K562 (cell line): Measurements from ENCODE around the gene S100A3. TPM values are rescaled to one million over a fixed set of nuclear protein-coding genes. Genes with fewer than 3 reads are reported as not detected.
A peak's percentile ranks its signal among the peaks of the same experiment; 100 is the strongest.

ENCODE experiments used
- ATAC-seq: fragments of 200-7000 bp; cut with Tn5 transposase; 3 replicates; pipeline ENCODE4 v1.9.1; 2020; ENCODE audit warnings: moderate library complexity
- BruUV-seq: library from RNA; stranded (reverse); fragments of 400-500 nt; replicated peaks from 2 replicates; lab custom pipeline; 2021; lab: Mats Ljungman, UMichigan
- CTCF ChIA-PET: fragments of 300-600 bp; formaldehyde crosslinking; extraction: SDS; loops from one replicate; lab custom pipeline; 2021; ENCODE audit warnings: low intra/inter-chr PET ratio; lab: Yijun Ruan, JAX
- POLR2A ChIA-PET: fragments of 300-600, 350-650 bp; sonication (Branson Sonifier 250); formaldehyde crosslinking; extraction: SDS; loops from one replicate; lab custom pipeline; 2021; ENCODE audit warnings: antibody characterized with exemption, inconsistent platforms; lab: Yijun Ruan, JAX
- DNase-seq, 4 experiments: peaks; one replicate each; pipeline versions ENCODE4 v3.0.0 to v3.0.0-alpha.2; 2011 to 2018; ENCODE audit warnings: low spot score in 3 of 4, mixed read lengths in 3 of 4; ENCODE audit errors: extremely low read depth in 1 of 4
- FAIRE-seq: peaks from 2 replicates; lab custom pipeline; 2011; peaks lifted over from hg19 to GRCh38; lab: Jason Lieb, UNC
- H2AFZ ChIP-seq: 2 replicates; pipeline ENCODE4 v1.6.0; 2011; ENCODE audit warnings: low read depth, low read length, control low read depth, inconsistent platforms
- H3K27ac ChIP-seq: fragments of 200-600 bp; 3 replicates; pipeline ENCODE4 v1.8.0; 2011; ENCODE audit warnings: low read depth, mild to moderate bottlenecking, control low read depth, inconsistent platforms, low read length, moderate library complexity, mixed read lengths; ENCODE audit errors: extremely low read depth
- H3K27me3 ChIP-seq, 2 experiments: fragments of 300-600 bp in 1 of 2; 2 replicates in 1 of 2; 3 replicates in 1 of 2; pipeline versions ENCODE4 v1.6.0 to v1.8.0; 2011; ENCODE audit warnings: inconsistent platforms in 2 of 2, low read length in 2 of 2, mild to moderate bottlenecking in 1 of 2, mixed read lengths in 1 of 2, moderate library complexity in 1 of 2; ENCODE audit not compliant: control insufficient read depth in 2 of 2, insufficient read depth in 2 of 2
- H3K36me3 ChIP-seq: fragments of 300-600 bp; 3 replicates; pipeline ENCODE4 v1.8.0; 2011; ENCODE audit warnings: mild to moderate bottlenecking, low read length, inconsistent platforms; ENCODE audit not compliant: control insufficient read depth, insufficient read depth
- H3K4me1 ChIP-seq, 2 experiments: fragments of 200-600 bp in 1 of 2; replicated peaks in 1 of 2; 2 replicates in 1 of 2; 3 replicates in 1 of 2; pipeline versions ENCODE4 v1.5.1 to v1.8.0; 2011; ENCODE audit warnings: inconsistent platforms in 2 of 2, low read length in 2 of 2, mild to moderate bottlenecking in 1 of 2, mixed read lengths in 1 of 2, moderate library complexity in 1 of 2; ENCODE audit not compliant: control insufficient read depth in 2 of 2, insufficient read depth in 2 of 2
- H3K4me2 ChIP-seq: 2 replicates; pipeline ENCODE4 v1.6.1; 2011; ENCODE audit warnings: low read length, control low read depth, inconsistent platforms, mixed read lengths; ENCODE audit not compliant: insufficient read depth
- H3K4me3 ChIP-seq: fragments of 200-600 bp; sonication (generic), shearing (Covaris generic); 2 replicates; pipeline ENCODE4 v1.5.1; 2016; ENCODE audit warnings: control low read depth, inconsistent platforms
- H3K79me2 ChIP-seq: fragments of 200-600 bp; 3 replicates; pipeline ENCODE4 v1.8.0; 2011; ENCODE audit warnings: low read length, inconsistent platforms; ENCODE audit not compliant: control insufficient read depth, insufficient read depth
- H3K9ac ChIP-seq, 2 experiments: 2 replicates each; pipeline versions ENCODE4 v1.6.0 to v1.6.1; 2011; ENCODE audit warnings: low read depth in 2 of 2, low read length in 2 of 2, control low read depth in 1 of 2, inconsistent platforms in 1 of 2, mild to moderate bottlenecking in 1 of 2, mixed read lengths in 1 of 2; ENCODE audit not compliant: insufficient read depth in 1 of 2
- H3K9me1 ChIP-seq: one replicate; pipeline ENCODE4 v1.6.0; 2011; ENCODE audit warnings: inconsistent platforms, mild to moderate bottlenecking, low read length, moderate library complexity; ENCODE audit not compliant: control insufficient read depth, insufficient read depth
- H3K9me3 ChIP-seq: replicated peaks from 2 replicates; pipeline ENCODE4 v1.5.1; 2011; ENCODE audit warnings: low read depth, low read length, inconsistent platforms; ENCODE audit not compliant: control insufficient read depth, insufficient read depth
- H4K20me1 ChIP-seq: replicated peaks from 2 replicates; pipeline ENCODE4 v1.6.1; 2011; ENCODE audit warnings: low read length, inconsistent platforms, mixed read lengths; ENCODE audit not compliant: control insufficient read depth, insufficient read depth
- BHLHE40 ChIP-seq: IDR thresholded peaks from 2 replicates; pipeline ENCODE4 v1.6.1; 2011; ENCODE audit warnings: low read length, improper control_type of control experiment
- BRD9 ChIP-seq: fragments of 450-650 bp; IDR thresholded peaks from 2 replicates; pipeline ENCODE4 v1.6.1; 2018; ENCODE audit warnings: low read depth; ENCODE audit not compliant: partially characterized antibody
- GABPB2 ChIP-seq: fragments of 250-450 bp; sonication (Bioruptor Pico); conservative IDR thresholded peaks from 2 replicates; pipeline ENCODE4 v1.5.1; 2021; ENCODE audit warnings: mild to moderate bottlenecking
- HMGN3 ChIP-seq: IDR thresholded peaks from 2 replicates; pipeline ENCODE4 v1.6.1; 2011; ENCODE audit warnings: borderline replicate concordance, low read depth, mild to moderate bottlenecking, mixed read lengths, low read length; ENCODE audit not compliant: insufficient read length; ENCODE audit errors: extremely low read depth
- L3MBTL2 ChIP-seq: fragments of 450-650 bp; IDR thresholded peaks from 2 replicates; pipeline ENCODE4 v1.6.1; 2016; ENCODE audit warnings: mild to moderate bottlenecking, moderate library complexity
- MBD1 ChIP-seq: fragments of 250-450 bp; sonication (Bioruptor Pico); IDR thresholded peaks from 2 replicates; pipeline ENCODE4 v1.8.0; 2022; ENCODE audit warnings: inconsistent platforms
- MCM5 ChIP-seq: fragments of 450-650 bp; IDR thresholded peaks from 2 replicates; pipeline ENCODE4 v1.6.1; 2016; ENCODE audit warnings: low read depth
- MYC ChIP-seq, 2 experiments: fragments of 250-450 bp in 1 of 2; sonication (Bioruptor Pico) in 1 of 2; IDR thresholded peaks; 2 replicates each; pipeline versions ENCODE4 v1.5.1 to v1.6.1; 2012 to 2021; ENCODE audit warnings: low read depth in 2 of 2, borderline replicate concordance in 1 of 2, improper control_type of control experiment in 1 of 2, low read length in 1 of 2, mild to moderate bottlenecking in 1 of 2, moderate library complexity in 1 of 2
- POU5F1 ChIP-seq: fragments of 150-350 bp; IDR thresholded peaks from 2 replicates; pipeline ENCODE4 v1.6.1; 2014; ENCODE audit warnings: borderline replicate concordance, low read length, low read depth, mild to moderate bottlenecking; ENCODE audit not compliant: partially characterized antibody
- RB1 ChIP-seq: fragments of 450-650 bp; IDR thresholded peaks from 2 replicates; pipeline ENCODE4 v1.6.1; 2017; ENCODE audit warnings: low read depth, mild to moderate bottlenecking
- RCOR1 ChIP-seq, 2 experiments: IDR thresholded peaks; 2 replicates each; pipeline ENCODE4 v1.6.1; 2012; ENCODE audit warnings: low read depth in 2 of 2, low read length in 2 of 2, borderline replicate concordance in 1 of 2, improper control_type of control experiment in 1 of 2
- SMAD4 ChIP-seq: fragments of 250-450 bp; sonication (Bioruptor Pico); conservative IDR thresholded peaks from 2 replicates; pipeline ENCODE4 v1.8.0; 2021; ENCODE audit warnings: inconsistent platforms, mild to moderate bottlenecking, moderate library complexity
- SMC3 ChIP-seq: conservative IDR thresholded peaks from 2 replicates; pipeline ENCODE4 v1.6.1; 2011; ENCODE audit warnings: low read depth, low read length, improper control_type of control experiment; ENCODE audit not compliant: insufficient read depth
- SREBF1 ChIP-seq: fragments of 150-350 bp; IDR thresholded peaks from 2 replicates; pipeline ENCODE4 v1.6.1; 2014; ENCODE audit warnings: antibody characterized with exemption, low read depth, low read length, borderline replicate concordance
- SRSF9 ChIP-seq: fragments of 200-400 bp; formaldehyde crosslinking; IDR thresholded peaks from 2 replicates; pipeline ENCODE4 v1.6.1; 2017; ENCODE audit warnings: low read depth, low read length, borderline replicate concordance
- TCF7 ChIP-seq: sonication (generic); IDR thresholded peaks from 2 replicates; pipeline ENCODE4 v1.6.1; 2016; ENCODE audit warnings: antibody characterized with exemption, borderline replicate concordance
- THAP7 ChIP-seq: fragments of 250-450 bp; sonication (Bioruptor Pico); IDR thresholded peaks from 2 replicates; pipeline ENCODE4 v1.5.0; 2021
- ZFPM2 ChIP-seq: fragments of 250-450 bp; sonication (Bioruptor Pico); IDR thresholded peaks from 2 replicates; pipeline ENCODE4 v1.5.1; 2022; ENCODE audit warnings: mild to moderate bottlenecking
- ZNF121 ChIP-seq: sonication (generic); formaldehyde crosslinking; conservative IDR thresholded peaks from 2 replicates; pipeline ENCODE4 v1.8.0; 2022; ENCODE audit warnings: missing genetic modification reagents
- ZNF586 ChIP-seq: fragments of 450-650 bp; formaldehyde crosslinking; conservative IDR thresholded peaks from 2 replicates; pipeline ENCODE4 v1.4.0; 2020; ENCODE audit warnings: mild to moderate bottlenecking, moderate library complexity
- ZSCAN32 ChIP-seq: fragments of 450-650 bp; formaldehyde crosslinking; IDR thresholded peaks from 2 replicates; pipeline ENCODE4 v1.4.0; 2020; ENCODE audit warnings: mild to moderate bottlenecking, moderate library complexity
- WGBS: fragments of 100-300 bp; shearing (Covaris generic); methylation state at CpG from one replicate; pipeline ENCODE4 v1.1.6; 2016; ENCODE audit warnings: low coverage, mixed read lengths; ENCODE audit not compliant: insufficient coverage; ENCODE audit errors: missing lambda C conversion rate; 5-methylcytosine and 5-hydroxymethylcytosine counted together
- in situ Hi-C: fragments of 300-500 bp; cut with MboI; formaldehyde crosslinking; loops from 4 replicates; pipeline ENCODE4 v1.15.0; 2018; ENCODE audit warnings: inconsistent platforms, mixed read lengths
- intact Hi-C: fragments of 100-400 bp; cut with micrococcal nuclease; formaldehyde crosslinking; loops from 2 replicates; pipeline ENCODE4 v1.14.2; 2022
- polyA plus RNA-seq, 8 experiments: library from polyadenylated mRNA; depleted of rRNA in 4 of 8; stranded (reverse) in 5 of 8; unstranded in 3 of 8; fragments of >200 nt; fragmentation: Nextera tagmentation in 2 of 8; fragmentation: Illumina TruSeq in 1 of 8; extraction: Ambion mirVana in 2 of 8; extraction: Trizol in 1 of 8; gene quantifications; 2 replicates each; pipeline versions ENCODE4 v1.2.1 to v1.2.3, GENCODE V29; 2011 to 2014; ENCODE audit warnings: inconsistent platforms in 1 of 8, missing spikeins in 1 of 8
- total RNA-seq, 7 experiments: library from RNA; depleted of rRNA in 6 of 7; stranded (reverse); fragments of >200 nt in 6 of 7; fragmentation: Illumina TruSeq in 2 of 7; extraction: Trizol in 2 of 7; gene quantifications; 2 replicates each; pipeline versions ENCODE4 v1.2.1 to v1.2.3, GENCODE V29; 2011 to 2021; ENCODE audit warnings: low replicate concordance in 1 of 7

Gene S100A3
- total and polyA plus RNA-seq, 9 of the 15 experiments (the other 6 are each of a cell fraction or from before 2014, with no cell fraction given) = 0.08 to 1.7 (median 0.18) TPM; not detected in 4

GRCh38 chr1:153510984-153511410, 38.1 kb downstream of the S100A3 start:
- intact Hi-C loops = loop anchor here (1.0 to 10.0 kb wide), 5 partner anchors 57 to 476 kb away; partner anchors contain the start of genes ILF2, RAB13 and SLC27A3
- no peak overlapping the region for H3K4me3 ChIP-seq
- in situ Hi-C loops = loop anchor here (10.0 kb wide), 1 partner anchor 54 kb away; the partner anchor contains the start of gene S100A2
- peak; percentile 85 to 86 (median 86) for DNase-seq
- H4K20me1 ChIP-seq = no peaks in the 10 kb centered on the region
- H3K27ac ChIP-seq = no peak overlapping the region
- no peaks in the 10 kb centered on the region for H3K9me1 ChIP-seq
- no peaks in the 10 kb centered on the region for H3K9me3 ChIP-seq
- H3K4me2 ChIP-seq = no peak overlapping the region; the same call in 1 of the 2 replicates
- no peaks in the 10 kb centered on the region for H3K27me3 ChIP-seq
- 2% methylated on average over 7 of the region's 7 CpGs for WGBS
- CTCF ChIA-PET = interaction anchor here (0.6 to 4.6 kb wide), 7 partner anchors 14 to 1489 kb away, joined by 3 to 58 read pairs (median 5); partner anchors contain the start of genes RAB13 and S100A2
- peak; percentile 91 for ATAC-seq
- no peaks in the 10 kb centered on the region for H3K36me3 ChIP-seq
- FAIRE-seq = peak; percentile 82
- peaks cover 7 to 21% of the 10 kb centered on the region in 2 experiments; a peak in 3 of 5 replicates for H3K4me1 ChIP-seq
- no peaks in the 10 kb centered on the region for H3K79me2 ChIP-seq
- POLR2A ChIA-PET = interaction anchor here (0.6 to 1.3 kb wide), 4 partner anchors 15 to 265 kb away, joined by 3 to 6 read pairs (median 3); partner anchors contain the start of genes CHTOP and S100A13
- no peak overlapping the region for H3K9ac ChIP-seq
- H2AFZ ChIP-seq = peak overlapping the region; percentile 73
- no TSS peak for BruUV-seq
- TF ChIP-seq ZNF121 (CRISPR knock-in tag) (no peak), HMGN3 (no peak), BHLHE40 (peak; percentile 40; the same call in 1 of the 2 replicates), RCOR1 (IDR thresholded peaks at IDR 0.05; ENCODE audit: borderline replicate concordance in 1 of 2, low read depth in 2 of 2, low read length in 2 of 2) (0 out of 4 replicates have a peak, but pooled peaks of 1 of the 2 experiments have one; percentile 45), SRSF9 (no peak), SREBF1 (no peak), L3MBTL2 (peak; percentile 93), GABPB2 (CRISPR knock-in tag) (no peak), RB1 (peak; percentile 57), BRD9 (peak; percentile 89), SMC3 (peak; percentile 96), POU5F1 (no peak), MCM5 (no peak), MYC (IDR thresholded peaks at IDR 0.05; ENCODE audit: low read depth, low read length) (peak; percentile 97), MYC (CRISPR knock-in tag; IDR thresholded peaks at IDR 0.05; ENCODE audit: borderline replicate concordance, low read depth) (no peak), SMAD4 (peak; percentile 63), ZNF586 (no peak), TCF7 (no peak), ZSCAN32 (CRISPR knock-in tag) (no peak), ZFPM2 (CRISPR knock-in tag) (no peak), THAP7 (no peak), MBD1 (CRISPR knock-in tag) (no peak)
